HEK293 (cell line): Measurements from ENCODE around the gene IL17B.
A peak's percentile ranks its signal among the peaks of the same experiment; 100 is the strongest.

ENCODE experiments used
- CTCF ChIA-PET: fragments of 350-600 bp; formaldehyde crosslinking; extraction: SDS; loops from one replicate; lab custom pipeline; 2021; ENCODE audit warnings: antibody characterized with exemption; lab: Yijun Ruan, JAX
- POLR2A ChIA-PET: fragments of 300-600 bp; formaldehyde crosslinking; extraction: SDS; loops from one replicate; lab custom pipeline; 2020; ENCODE audit warnings: antibody characterized with exemption, inconsistent platforms; lab: Yijun Ruan, JAX
- H3K27ac ChIP-seq: fragments of 200-500 bp; sonication (Bioruptor generic); 2 replicates; pipeline ENCODE4 v1.5.1; 2014; ENCODE audit warnings: low read depth, low read length, control low read depth, inconsistent platforms; ENCODE audit errors: extremely low read depth
- H3K36me3 ChIP-seq, 2 experiments: fragments of 200-500 bp in 1 of 2; sonication (Bioruptor generic) in 1 of 2; 1 replicate in 1 of 2; 2 replicates in 1 of 2; pipeline ENCODE4 v1.5.1; 2014 to 2017; ENCODE audit warnings: inconsistent platforms in 2 of 2, low read length in 2 of 2; ENCODE audit not compliant: control insufficient read depth in 2 of 2, insufficient read depth in 1 of 2
- H3K4me1 ChIP-seq: fragments of 200-500 bp; sonication (Bioruptor generic); 2 replicates; pipeline ENCODE4 v1.5.1; 2014; ENCODE audit warnings: mild to moderate bottlenecking, low read length, inconsistent platforms; ENCODE audit not compliant: control insufficient read depth, insufficient read depth
- H3K4me3 ChIP-seq: 2 replicates; pipeline ENCODE4 v1.5.1; 2011; ENCODE audit warnings: low read depth, mild to moderate bottlenecking, control low read depth, low read length, moderate library complexity
- H3K9me3 ChIP-seq: fragments of 200-500 bp; sonication (Bioruptor generic); 2 replicates; pipeline ENCODE4 v1.5.1; 2014; ENCODE audit warnings: low read depth, low read length, inconsistent platforms; ENCODE audit not compliant: control insufficient read depth, insufficient read depth
- GLI4 ChIP-seq: fragments of 450-650 bp; formaldehyde crosslinking; IDR thresholded peaks from 2 replicates; pipeline ENCODE4 v1.5.1; 2016; ENCODE audit warnings: missing biosample characterization, missing genetic modification characterization
- HIC1 ChIP-seq: fragments of 450-650 bp; formaldehyde crosslinking; IDR thresholded peaks from 2 replicates; pipeline ENCODE4 v1.5.1; 2016; ENCODE audit warnings: missing biosample characterization, missing genetic modification characterization
- HOXA7 ChIP-seq: sonication (generic); formaldehyde crosslinking; IDR thresholded peaks from 2 replicates; pipeline ENCODE4 v1.8.1; 2022; ENCODE audit warnings: missing genetic modification reagents, borderline replicate concordance
- HOXC10 ChIP-seq: sonication (generic); formaldehyde crosslinking; IDR thresholded peaks from 2 replicates; pipeline ENCODE4 v1.8.1; 2023; ENCODE audit warnings: mild to moderate bottlenecking, missing genetic modification reagents
- INSM2 ChIP-seq: fragments of 450-650 bp; formaldehyde crosslinking; IDR thresholded peaks from 2 replicates; pipeline ENCODE4 v1.5.1; 2016; ENCODE audit warnings: missing biosample characterization, missing genetic modification characterization
- TCF7L2 ChIP-seq: IDR thresholded peaks from 2 replicates; pipeline ENCODE4 v1.6.1; 2011; ENCODE audit warnings: low read depth, mild to moderate bottlenecking, inconsistent platforms, low read length, moderate library complexity, borderline replicate concordance
- ZBTB10 ChIP-seq: fragments of 450-650 bp; formaldehyde crosslinking; IDR thresholded peaks from 2 replicates; pipeline ENCODE4 v1.5.1; 2016; ENCODE audit warnings: missing biosample characterization, missing genetic modification characterization
- ZBTB20 ChIP-seq: fragments of 450-650 bp; formaldehyde crosslinking; IDR thresholded peaks from 2 replicates; pipeline ENCODE4 v1.5.1; 2016; ENCODE audit warnings: missing biosample characterization, missing genetic modification characterization
- ZBTB6 ChIP-seq: fragments of 450-650 bp; formaldehyde crosslinking; IDR thresholded peaks from 2 replicates; pipeline ENCODE4 v1.5.1; 2017; ENCODE audit warnings: missing biosample characterization, missing genetic modification characterization
- ZNF112 ChIP-seq: fragments of 450-650 bp; formaldehyde crosslinking; IDR thresholded peaks from 2 replicates; pipeline ENCODE4 v1.5.0; 2017; ENCODE audit warnings: missing biosample characterization, missing genetic modification characterization
- ZNF341 ChIP-seq: fragments of 450-650 bp; formaldehyde crosslinking; IDR thresholded peaks from 2 replicates; pipeline ENCODE4; 2016; ENCODE audit warnings: low read depth, missing biosample characterization, missing genetic modification characterization
- ZNF664 ChIP-seq: fragments of 450-650 bp; formaldehyde crosslinking; IDR thresholded peaks from 2 replicates; pipeline ENCODE4 v1.5.1; 2016; ENCODE audit warnings: missing biosample characterization, missing genetic modification characterization
- ZNF843 ChIP-seq: fragments of 450-650 bp; formaldehyde crosslinking; IDR thresholded peaks from 2 replicates; pipeline ENCODE4 v1.5.1; 2016; ENCODE audit warnings: missing biosample characterization, missing genetic modification characterization
- TF ChIP-seq, protein P1 (sequence below): fragments of 450-650 bp; formaldehyde crosslinking; IDR thresholded peaks from 2 replicates; pipeline ENCODE4 v1.5.1; 2016; ENCODE audit warnings: missing biosample characterization, missing genetic modification characterization

The IL17B gene

GRCh38 chr5:149380466-149381121 lies 1.5 kb upstream of the IL17B start:
- POLR2A ChIA-PET: interaction anchor here (0.9 kb wide), 1 partner anchor 60 kb away, joined by 3 read pairs; no protein-coding TSS in a partner anchor
- H3K9me3 ChIP-seq: no peaks in the 10 kb centered on the region

GRCh38 chr5:149379818-149380374 lies 804 bp upstream of the IL17B start:
- ChIA-PET POLR2A (interaction anchor here (0.9 kb wide), 1 partner anchor 59 kb away, joined by 3 read pairs; no protein-coding TSS in a partner anchor), CTCF (interaction anchor here (0.7 to 11.8 kb wide), 8 partner anchors 9 to 111 kb away, joined by 3 to 205 read pairs (median 4); no protein-coding TSS in a partner anchor)
- Histone ChIP-seq H3K4me3 (no peak overlapping the region), H3K4me1 (no peaks in the 10 kb centered on the region), H3K36me3 (no peaks in the 10 kb centered on the region), H3K9me3 (no peaks in the 10 kb centered on the region), H3K27ac (no peak overlapping the region)
- TF ChIP-seq ZNF112 (tag by site-specific recombination) (no peak), GLI4 (tag by site-specific recombination) (no peak), ZNF664 (tag by site-specific recombination) (peak; percentile 75), ZBTB6 (tag by site-specific recombination) (no peak), ZBTB20 (tag by site-specific recombination) (no peak)

More at GRCh38 chr5:149380466-149381121, 1.5 kb upstream of the IL17B start:
- CTCF ChIA-PET: interaction anchor here (0.8 to 11.8 kb wide), 23 partner anchors 7 to 191 kb away, joined by 3 to 205 read pairs (median 8); partner anchors contain the start of gene GRPEL2
- TF ChIP-seq ZNF341 (tag by site-specific recombination) (peak; percentile 32; the same call in 1 of the 2 replicates), ZBTB10 (tag by site-specific recombination) (no peak)
- TF ChIP-seq, all 188 proteins: peak for 1
- Histone ChIP-seq H3K36me3 (no peaks in the 10 kb centered on the region), H3K4me3 (no peak overlapping the region), H3K4me1 (no peaks in the 10 kb centered on the region), H3K27ac (no peak overlapping the region)

DNA sequence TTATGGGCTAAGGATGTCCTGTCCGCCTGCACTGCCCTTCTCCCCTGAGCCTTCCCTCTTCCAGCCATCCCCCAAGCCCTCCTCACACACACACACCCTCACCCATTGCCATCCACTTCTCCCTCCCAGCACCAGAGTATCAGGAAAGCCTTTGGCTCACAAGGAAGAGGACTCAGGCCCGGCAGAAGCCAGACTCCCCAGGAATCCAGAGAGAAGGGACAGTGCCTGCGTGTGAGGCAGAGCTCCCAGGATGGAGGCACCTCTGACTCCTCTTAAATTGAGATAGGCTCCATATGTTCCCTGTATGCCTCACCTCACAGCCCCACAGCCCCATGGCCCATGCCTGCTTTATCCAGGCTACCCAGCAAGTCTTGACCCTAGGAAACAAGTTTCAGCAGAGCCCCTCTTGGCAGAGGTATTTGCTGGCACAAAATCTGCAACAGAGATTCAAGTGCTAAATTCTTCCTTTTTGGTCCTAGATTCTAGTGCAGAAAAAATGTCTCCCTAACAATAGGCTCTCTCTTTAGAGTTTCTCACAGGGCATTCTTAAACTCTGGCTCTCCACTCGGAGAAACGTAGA lies 761 bp downstream of the IL17B start:
- CTCF ChIA-PET: interaction anchor here (0.7 to 11.8 kb wide), 4 partner anchors 54 to 467 kb away, joined by 3 to 205 read pairs (median 3); no protein-coding TSS in a partner anchor
- no peak overlapping the region for H3K27ac ChIP-seq
- H3K9me3 ChIP-seq: no peaks in the 10 kb centered on the region
- POLR2A ChIA-PET: no interaction called here
- no peaks in the 10 kb centered on the region for H3K4me1 ChIP-seq
- no peak overlapping the region for H3K4me3 ChIP-seq
- no peaks in the 10 kb centered on the region for H3K36me3 ChIP-seq
- TF ChIP-seq INSM2 (tag by site-specific recombination) (no peak), HOXC10 (no peak), HIC1 (tag by site-specific recombination) (no peak), ZNF843 (tag by site-specific recombination) (no peak), TCF7L2 (no peak), HOXA7 (CRISPR knock-in tag) (no peak)
- TF ChIP-seq, protein P1, sequence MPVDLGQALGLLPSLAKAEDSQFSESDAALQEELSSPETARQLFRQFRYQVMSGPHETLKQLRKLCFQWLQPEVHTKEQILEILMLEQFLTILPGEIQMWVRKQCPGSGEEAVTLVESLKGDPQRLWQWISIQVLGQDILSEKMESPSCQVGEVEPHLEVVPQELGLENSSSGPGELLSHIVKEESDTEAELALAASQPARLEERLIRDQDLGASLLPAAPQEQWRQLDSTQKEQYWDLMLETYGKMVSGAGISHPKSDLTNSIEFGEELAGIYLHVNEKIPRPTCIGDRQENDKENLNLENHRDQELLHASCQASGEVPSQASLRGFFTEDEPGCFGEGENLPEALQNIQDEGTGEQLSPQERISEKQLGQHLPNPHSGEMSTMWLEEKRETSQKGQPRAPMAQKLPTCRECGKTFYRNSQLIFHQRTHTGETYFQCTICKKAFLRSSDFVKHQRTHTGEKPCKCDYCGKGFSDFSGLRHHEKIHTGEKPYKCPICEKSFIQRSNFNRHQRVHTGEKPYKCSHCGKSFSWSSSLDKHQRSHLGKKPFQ (tag by site-specific recombination): no peak
